ENCODE measurements around the gene GPRIN2.

The GPRIN2 gene

GRCh38 chr10:46550076-46550790, 6.2 kb downstream of the GPRIN2 start:
- no peak for FAIRE-seq
- DNase-seq (ENCODE audit: insufficient read length, low spot score) = no peak

- FAIRE-seq (no peak), DNase-seq (ENCODE audit: insufficient read length, low spot score) (no peak)
Observed at GRCh38 chr10:46549171-46550075, 7.0 kb downstream of the GPRIN2 start.

- FAIRE-seq = no peak
- DNase-seq (ENCODE audit: insufficient read length, low spot score) = no peak
Observed at GRCh38 chr10:46548498-46549090, 7.9 kb downstream of the GPRIN2 start.

GRCh38 chr10:46547541-46548497, 8.6 kb downstream of the GPRIN2 start:
- DNase-seq (ENCODE audit: insufficient read length, low spot score) = no peak
- FAIRE-seq = no peak

GRCh38 chr10:46546591-46547540, 9.6 kb downstream of the GPRIN2 start:
- DNase-seq (ENCODE audit: insufficient read length, low spot score) (no peak), FAIRE-seq (no peak)

- FAIRE-seq = no peak
- DNase-seq (ENCODE audit: insufficient read length, low spot score) = no peak
Observed at GRCh38 chr10:46545861-46546590, 10.4 kb downstream of the GPRIN2 start.

GRCh38 chr10:46544989-46545791, 11.3 kb downstream of the GPRIN2 start:
- FAIRE-seq = no peak

GRCh38 chr10:46543466-46544377, 12.7 kb downstream of the GPRIN2 start:
- FAIRE-seq = no peak

More at GRCh38 chr10:46544989-46545791, 11.3 kb downstream of the GPRIN2 start:
- peak; percentile 82 for DNase-seq (ENCODE audit: insufficient read length, low spot score)

GRCh38 chr10:46542567-46543465, 13.6 kb downstream of the GPRIN2 start:
- DNase-seq (ENCODE audit: insufficient read length, low spot score) (no peak), FAIRE-seq (no peak)

More at GRCh38 chr10:46543466-46544377, 12.7 kb downstream of the GPRIN2 start:
- DNase-seq (ENCODE audit: insufficient read length, low spot score) = no peak

GRCh38 chr10:46541735-46542566, 14.5 kb downstream of the GPRIN2 start:
- no peak for DNase-seq (ENCODE audit: insufficient read length, low spot score)
- no peak for FAIRE-seq

- DNase-seq (ENCODE audit: insufficient read length, low spot score) (no peak), FAIRE-seq (no peak)
Observed at GRCh38 chr10:46541017-46541661, 15.3 kb downstream of the GPRIN2 start.

GRCh38 chr10:46540412-46541016, 15.9 kb downstream of the GPRIN2 start:
- DNase-seq (ENCODE audit: insufficient read length, low spot score) (no peak), FAIRE-seq (no peak)

GRCh38 chr10:46539596-46540411, 16.7 kb downstream of the GPRIN2 start:
- FAIRE-seq (no peak), DNase-seq (ENCODE audit: insufficient read length, low spot score) (peak; percentile 77)

Measured in HTR-8/SVneo (cell line).